GM10266 (cell line): Measurements from ENCODE around the gene CHM.
"Not testable (repeated sequence)": the region's sequence is repeated elsewhere in the genome, so short reads cannot be mapped to it uniquely, and the experiment has no call there.

Experiments
- DNase-seq: peaks from one replicate; pipeline ENCODE4 v3.0.0; 2012; ENCODE audit errors: extremely low spot score
- TF ChIP-seq, protein P1 (sequence below): IDR thresholded peaks from 2 replicates; pipeline ENCODE4 v1.5.1; 2012; ENCODE audit warnings: mild to moderate bottlenecking, low read depth; ENCODE audit not compliant: control insufficient read depth, insufficient read depth; ENCODE audit errors: missing control alignments

CHM gene

DNA sequence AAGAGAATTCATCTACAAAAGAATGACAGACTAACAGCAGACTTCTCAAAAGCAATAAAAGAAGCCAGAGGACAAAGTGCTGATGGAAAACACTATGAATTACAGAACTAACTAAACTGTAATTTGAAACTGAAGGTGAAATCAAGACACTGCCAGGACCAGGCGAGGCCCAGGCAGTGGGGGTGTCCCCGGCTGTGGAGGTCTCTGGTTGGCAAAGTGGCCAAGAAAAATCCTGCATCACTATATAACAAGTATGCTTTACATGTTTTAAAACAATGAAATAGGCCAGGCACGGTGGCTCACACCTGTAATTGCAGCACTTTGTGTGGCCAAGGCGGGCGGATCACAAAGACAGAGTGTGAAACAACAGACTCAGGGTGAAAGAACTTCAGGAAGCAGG lies 32.9 kb downstream of the CHM start:
- DNase-seq, result no peak
- TF ChIP-seq, protein P1, sequence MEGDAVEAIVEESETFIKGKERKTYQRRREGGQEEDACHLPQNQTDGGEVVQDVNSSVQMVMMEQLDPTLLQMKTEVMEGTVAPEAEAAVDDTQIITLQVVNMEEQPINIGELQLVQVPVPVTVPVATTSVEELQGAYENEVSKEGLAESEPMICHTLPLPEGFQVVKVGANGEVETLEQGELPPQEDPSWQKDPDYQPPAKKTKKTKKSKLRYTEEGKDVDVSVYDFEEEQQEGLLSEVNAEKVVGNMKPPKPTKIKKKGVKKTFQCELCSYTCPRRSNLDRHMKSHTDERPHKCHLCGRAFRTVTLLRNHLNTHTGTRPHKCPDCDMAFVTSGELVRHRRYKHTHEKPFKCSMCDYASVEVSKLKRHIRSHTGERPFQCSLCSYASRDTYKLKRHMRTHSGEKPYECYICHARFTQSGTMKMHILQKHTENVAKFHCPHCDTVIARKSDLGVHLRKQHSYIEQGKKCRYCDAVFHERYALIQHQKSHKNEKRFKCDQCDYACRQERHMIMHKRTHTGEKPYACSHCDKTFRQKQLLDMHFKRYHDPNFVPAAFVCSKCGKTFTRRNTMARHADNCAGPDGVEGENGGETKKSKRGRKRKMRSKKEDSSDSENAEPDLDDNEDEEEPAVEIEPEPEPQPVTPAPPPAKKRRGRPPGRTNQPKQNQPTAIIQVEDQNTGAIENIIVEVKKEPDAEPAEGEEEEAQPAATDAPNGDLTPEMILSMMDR, result no peak

DNA sequence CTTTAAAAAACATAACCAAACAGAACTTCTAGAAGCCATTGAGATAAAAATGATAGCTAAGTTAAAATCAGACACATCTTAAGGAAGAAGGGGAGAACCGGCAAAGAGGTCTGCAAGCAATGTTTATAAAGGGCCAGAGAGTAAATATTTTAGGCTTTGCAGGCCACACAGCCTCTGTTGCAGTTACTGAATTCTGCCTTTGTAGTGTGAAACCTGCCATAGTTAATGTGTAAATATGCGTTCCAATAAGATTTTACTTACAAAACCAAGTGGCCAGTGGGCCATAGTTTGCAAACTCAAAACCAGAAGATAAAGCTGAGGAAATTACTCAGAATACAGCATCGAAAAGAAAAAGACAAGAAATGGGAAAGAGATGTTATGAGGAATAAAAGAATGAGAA lies 33.6 kb downstream of the CHM start:
- no peak for DNase-seq
- TF ChIP-seq, protein P1, result no peak

DNA sequence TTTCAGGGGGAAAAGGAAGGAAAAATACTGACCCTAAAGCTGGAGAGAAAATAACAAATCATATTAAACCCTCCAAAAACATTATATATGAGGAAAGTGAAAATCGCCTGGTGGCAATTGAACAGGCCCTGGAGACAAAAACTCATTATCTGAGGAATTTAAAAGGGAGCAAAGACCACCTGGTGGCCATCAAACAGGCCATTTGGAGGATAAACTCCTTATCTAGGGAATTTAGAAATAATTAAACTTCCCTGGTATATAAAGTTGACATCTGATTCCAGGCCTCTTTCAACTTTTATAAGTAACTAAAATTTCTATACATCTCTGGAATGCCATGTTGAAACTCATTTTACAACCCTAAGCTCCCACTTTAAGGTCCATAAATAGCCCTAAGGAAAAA lies 35.2 kb downstream of the CHM start:
- DNase-seq, result no peak
- TF ChIP-seq, protein P1, result no peak

DNA sequence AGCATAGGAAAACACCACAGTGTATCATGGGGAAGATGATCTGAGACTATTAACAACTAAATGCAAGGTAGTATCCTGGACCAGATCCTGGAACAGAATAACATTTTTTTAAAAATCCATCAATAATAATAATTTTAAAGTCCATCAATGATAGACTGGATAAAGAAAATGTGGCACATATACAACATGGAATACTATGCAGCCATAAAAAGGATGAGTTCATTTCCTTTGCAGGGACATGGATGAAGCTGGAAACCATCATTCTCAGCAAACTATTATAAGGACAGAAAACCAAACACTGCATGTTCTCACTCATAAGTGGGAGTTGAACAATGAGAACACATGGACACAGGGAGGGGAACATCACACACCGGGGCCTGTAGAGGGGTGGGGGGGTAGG lies 37.6 kb downstream of the CHM start:
- not testable (repeated sequence) for DNase-seq

DNA sequence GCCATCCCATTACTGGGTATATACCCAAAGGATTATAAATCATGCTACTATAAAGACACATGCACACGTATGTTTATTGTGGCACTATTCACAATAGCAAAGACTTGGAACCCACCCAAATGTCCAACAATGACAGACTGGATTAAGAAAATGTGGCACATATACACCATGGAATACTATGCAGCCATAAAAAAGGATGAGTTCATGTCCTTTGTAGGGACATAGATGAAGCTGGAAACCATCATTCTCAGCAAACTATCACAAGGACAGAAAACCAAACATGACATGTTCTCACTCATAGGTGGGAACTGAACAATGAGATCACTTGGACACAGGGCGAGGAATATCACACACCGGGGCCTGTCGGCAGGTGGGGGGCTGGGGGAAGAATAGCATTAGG lies 39.5 kb downstream of the CHM start:
- DNase-seq, result not testable (repeated sequence)

DNA sequence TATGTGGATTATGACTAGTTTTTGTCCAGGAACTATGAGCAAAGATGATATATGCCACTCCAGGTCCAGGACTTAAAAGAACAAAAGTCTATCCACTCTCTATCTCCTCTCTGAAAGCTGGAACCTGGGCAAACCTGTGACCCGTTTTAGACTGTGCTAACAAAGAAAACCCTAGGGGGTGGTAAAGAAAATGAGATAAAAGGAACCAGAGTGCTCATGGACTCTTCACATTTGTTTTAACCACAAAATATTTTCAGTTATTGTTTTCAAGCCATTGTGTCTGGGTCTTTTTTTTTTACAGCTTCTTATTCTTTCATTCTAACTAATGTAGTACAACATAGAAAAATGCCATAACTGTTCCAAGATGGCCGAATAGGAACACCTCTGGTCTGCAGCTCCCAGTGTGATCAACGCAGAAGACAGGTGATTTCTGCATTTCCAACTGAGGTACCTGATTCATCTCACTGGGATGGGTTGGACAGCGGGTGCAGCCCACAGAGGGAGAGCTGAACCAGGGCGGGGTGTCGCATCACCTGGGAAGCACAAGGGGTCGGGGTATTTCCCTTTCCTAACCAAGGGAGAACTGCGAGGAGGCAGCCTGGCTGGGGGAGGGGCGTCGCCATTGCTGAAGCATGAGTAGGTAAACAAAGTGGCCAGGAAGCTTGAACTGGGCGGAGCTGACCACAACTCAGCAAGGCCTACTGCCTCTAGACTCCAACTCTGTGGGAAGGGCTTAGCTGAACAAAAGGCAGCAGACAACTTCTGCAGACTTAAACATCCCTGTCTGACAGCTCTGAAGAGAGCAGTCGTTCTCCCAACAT lies 45.1 kb downstream of the CHM start:
- peak; percentile 1 for DNase-seq
- TF ChIP-seq, protein P1, result no peak

DNA sequence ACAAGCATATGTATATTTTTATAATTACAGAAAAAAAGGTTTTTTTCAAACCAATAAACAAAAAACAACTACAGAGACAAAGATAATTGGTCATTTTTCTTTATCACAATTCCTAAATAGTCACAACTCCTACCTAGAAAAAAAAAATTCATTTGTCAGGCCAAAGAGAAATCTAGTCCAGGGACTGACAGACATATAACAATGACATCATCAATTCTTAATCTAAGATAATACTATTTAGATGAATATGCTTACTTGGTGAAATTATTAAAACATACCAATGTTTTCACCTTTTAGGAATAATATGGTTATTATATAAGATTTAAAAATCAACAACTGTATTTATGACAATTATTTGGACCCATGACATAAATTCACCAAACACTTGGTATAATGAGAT lies 48.4 kb downstream of the CHM start:
- no peak for DNase-seq
- TF ChIP-seq, protein P1, result no peak

DNA sequence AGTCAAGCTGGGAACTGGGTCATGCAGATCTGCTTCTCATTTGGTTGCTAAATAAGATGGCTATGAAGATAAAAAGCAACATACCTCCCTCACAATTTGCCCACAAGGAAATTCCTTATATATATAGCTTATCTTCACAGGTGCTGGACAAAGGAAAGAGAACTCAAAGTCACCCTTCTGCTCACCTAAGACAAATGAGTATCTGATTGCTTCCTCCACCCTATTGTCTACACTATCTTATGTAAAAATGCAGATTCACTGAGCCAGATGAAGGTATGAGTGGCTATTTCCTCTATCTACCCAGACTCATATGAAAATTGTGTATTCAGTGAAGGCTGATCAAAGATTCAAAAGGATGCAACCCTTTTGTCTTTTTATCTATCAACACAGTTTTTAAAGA lies 50.8 kb downstream of the CHM start:
- no peak for DNase-seq
- TF ChIP-seq, protein P1, result no peak
